CD4-positive, CD25-positive, alpha-beta regulatory T cell (primary cell): ENCODE results near the gene USP31. TPM values are rescaled to one million over a fixed set of nuclear protein-coding genes. Genes with fewer than 3 reads are reported as not detected.

Experiments used
- ATAC-seq, 2 donors: fragments of 150-1000 bp; cut with Tn5 transposase; one replicate each; pipeline ENCODE4 v1.10.0; 2021; ENCODE audit warnings: low read depth in 2 of 2, moderate number of reproducible peaks in 2 of 2, moderate library complexity in 1 of 2
- DNase-seq, 3 donors: peaks; one replicate each; pipeline versions ENCODE4 v3.0.0 to v3.0.0-alpha.2; 2012 to 2022; ENCODE audit warnings: mixed read lengths in 1 of 3
- H3K27ac ChIP-seq: one replicate; pipeline ENCODE4 v1.7.0; 2013; ENCODE audit warnings: mild to moderate bottlenecking, low read length; ENCODE audit not compliant: insufficient read depth, poor library complexity, severe bottlenecking
- H3K27me3 ChIP-seq: one replicate; pipeline ENCODE4 v1.7.0; 2013; ENCODE audit warnings: low read length; ENCODE audit not compliant: control insufficient read depth, insufficient read depth
- H3K36me3 ChIP-seq: one replicate; pipeline ENCODE4 v1.7.0; 2013; ENCODE audit warnings: mild to moderate bottlenecking, low read length, moderate library complexity; ENCODE audit not compliant: control insufficient read depth, insufficient read depth
- H3K4me1 ChIP-seq: 2 replicates; pipeline ENCODE4 v1.7.0; 2013; ENCODE audit warnings: mild to moderate bottlenecking, low read length; ENCODE audit not compliant: insufficient read depth, control insufficient read depth, poor library complexity, severe bottlenecking
- H3K4me3 ChIP-seq: one replicate; pipeline ENCODE4 v1.7.0; 2013; ENCODE audit warnings: low read depth, mild to moderate bottlenecking, low read length, moderate library complexity
- H3K9me3 ChIP-seq, 2 experiments: 1 replicate in 1 of 2; 2 replicates in 1 of 2; pipeline ENCODE4 v1.7.0; 2013; ENCODE audit warnings: low read length in 2 of 2, mild to moderate bottlenecking in 1 of 2, moderate library complexity in 1 of 2; ENCODE audit not compliant: control insufficient read depth in 2 of 2
- H3K27ac Mint-ChIP-seq, 3 donors: one replicate each; pipeline ENCODE4 v1.8.0; 2020 to 2022; ENCODE audit warnings: mild to moderate bottlenecking in 3 of 3, mixed read lengths in 3 of 3, moderate library complexity in 2 of 3
- H3K27me3 Mint-ChIP-seq: one replicate; pipeline ENCODE4 v1.8.0; 2022; ENCODE audit warnings: mild to moderate bottlenecking, mixed read lengths
- H3K36me3 Mint-ChIP-seq: one replicate; pipeline ENCODE4 v1.8.0; 2020; ENCODE audit warnings: mixed read lengths
- H3K4me1 Mint-ChIP-seq, 4 donors: one replicate each; pipeline ENCODE4 v1.8.0; 2020 to 2022; ENCODE audit warnings: mixed read lengths in 4 of 4, mild to moderate bottlenecking in 1 of 4
- H3K4me3 Mint-ChIP-seq, 4 donors: one replicate each; pipeline ENCODE4 v1.8.0; 2020 to 2022; ENCODE audit warnings: mild to moderate bottlenecking in 4 of 4, mixed read lengths in 4 of 4, moderate library complexity in 3 of 4
- H3K9me3 Mint-ChIP-seq, 7 donors: one replicate each; pipeline ENCODE4 v1.8.0; 2020 to 2022; ENCODE audit warnings: mixed read lengths in 7 of 7, mild to moderate bottlenecking in 3 of 7, moderate library complexity in 2 of 7
- polyA plus RNA-seq, 4 donors: library from polyadenylated mRNA; unstranded; fragments of 300-500 nt; fragmentation: Illumina TruSeq; gene quantifications; one replicate each; pipeline ENCODE4 v1.2.3, GENCODE V29; 2021
- total RNA-seq: library from RNA; stranded (reverse); gene quantifications from one replicate; pipeline ENCODE4 v1.2.3, GENCODE V29; 2022

Gene USP31
- total and polyA plus RNA-seq, 5 donors from 2014 or later, result 0.13 to 4.2 (median 0.40) TPM

DNA sequence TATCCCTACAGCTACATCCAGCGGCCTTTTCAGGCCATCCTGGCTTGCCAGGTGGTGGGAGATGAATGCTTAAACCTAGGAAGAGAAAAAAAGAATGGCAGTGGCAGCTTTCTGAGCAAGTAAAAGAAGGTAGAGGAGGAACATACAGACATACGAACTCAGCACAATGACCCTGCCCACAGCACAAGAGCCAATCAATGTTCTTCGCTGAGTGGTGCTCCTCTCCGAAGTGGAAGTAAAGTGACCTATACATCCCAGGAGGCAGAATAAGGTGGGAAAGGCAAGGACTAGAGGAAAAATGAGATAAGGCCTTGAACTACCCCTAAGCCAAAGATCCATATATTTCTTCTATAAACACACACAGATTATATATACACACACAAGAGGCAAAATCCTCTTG is 28.7 kb downstream of the USP31 start:
- no peaks in the 10 kb centered on the region for H3K4me1 ChIP-seq
- H3K4me1 Mint-ChIP-seq, result peaks cover 2 to 8% (median 6%) of the 10 kb centered on the region in 4 donors
- no peak overlapping the region for H3K27ac Mint-ChIP-seq
- H3K27ac ChIP-seq, result no peak overlapping the region
- H3K36me3 Mint-ChIP-seq, result no peaks in the 10 kb centered on the region
- H3K9me3 Mint-ChIP-seq, result peaks cover 0 to 2% (median 0%) of the 10 kb centered on the region in 7 donors
- ATAC-seq, result no peak
- H3K4me3 ChIP-seq, result no peak overlapping the region
- no peaks in the 10 kb centered on the region for H3K36me3 ChIP-seq
- H3K9me3 ChIP-seq, result no peaks in the 10 kb centered on the region
- no peak overlapping the region for H3K4me3 Mint-ChIP-seq
- no peaks in the 10 kb centered on the region for H3K27me3 Mint-ChIP-seq
- H3K27me3 ChIP-seq, result no peaks in the 10 kb centered on the region
- DNase-seq, result no peak

DNA sequence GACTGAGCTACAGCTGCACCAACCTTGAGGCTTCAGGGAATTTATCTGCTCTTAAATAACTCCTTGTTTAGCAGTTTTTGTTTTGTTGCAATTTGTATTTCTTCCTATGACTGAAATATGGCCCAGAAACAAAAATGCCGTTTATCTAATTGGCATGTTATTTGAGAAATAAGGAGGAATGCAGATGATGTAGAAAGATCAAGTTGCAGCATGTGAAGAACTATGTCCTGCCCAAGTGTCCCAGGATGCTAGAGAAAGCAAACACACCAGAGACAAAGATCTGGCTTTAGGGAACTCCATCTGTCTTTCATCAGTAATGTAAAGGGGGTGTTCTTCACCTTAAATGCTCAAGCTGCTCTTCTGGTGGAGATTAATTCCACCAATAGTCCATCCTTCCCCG is 29.7 kb downstream of the USP31 start:
- Histone ChIP-seq H3K36me3 (no peaks in the 10 kb centered on the region), H3K27ac (no peak overlapping the region), H3K27me3 (no peaks in the 10 kb centered on the region), H3K4me1 (no peaks in the 10 kb centered on the region), H3K4me3 (no peak overlapping the region), H3K9me3 (no peaks in the 10 kb centered on the region)
- DNase-seq (no peak), ATAC-seq (no peak)
- no peaks in the 10 kb centered on the region for H3K27me3 Mint-ChIP-seq
- H3K27ac Mint-ChIP-seq, result no peak overlapping the region
- peaks cover 2 to 8% (median 5%) of the 10 kb centered on the region in 4 donors for H3K4me1 Mint-ChIP-seq
- H3K9me3 Mint-ChIP-seq, result peaks cover 0 to 2% (median 0%) of the 10 kb centered on the region in 7 donors
- H3K36me3 Mint-ChIP-seq, result no peaks in the 10 kb centered on the region
- no peak overlapping the region for H3K4me3 Mint-ChIP-seq

DNA sequence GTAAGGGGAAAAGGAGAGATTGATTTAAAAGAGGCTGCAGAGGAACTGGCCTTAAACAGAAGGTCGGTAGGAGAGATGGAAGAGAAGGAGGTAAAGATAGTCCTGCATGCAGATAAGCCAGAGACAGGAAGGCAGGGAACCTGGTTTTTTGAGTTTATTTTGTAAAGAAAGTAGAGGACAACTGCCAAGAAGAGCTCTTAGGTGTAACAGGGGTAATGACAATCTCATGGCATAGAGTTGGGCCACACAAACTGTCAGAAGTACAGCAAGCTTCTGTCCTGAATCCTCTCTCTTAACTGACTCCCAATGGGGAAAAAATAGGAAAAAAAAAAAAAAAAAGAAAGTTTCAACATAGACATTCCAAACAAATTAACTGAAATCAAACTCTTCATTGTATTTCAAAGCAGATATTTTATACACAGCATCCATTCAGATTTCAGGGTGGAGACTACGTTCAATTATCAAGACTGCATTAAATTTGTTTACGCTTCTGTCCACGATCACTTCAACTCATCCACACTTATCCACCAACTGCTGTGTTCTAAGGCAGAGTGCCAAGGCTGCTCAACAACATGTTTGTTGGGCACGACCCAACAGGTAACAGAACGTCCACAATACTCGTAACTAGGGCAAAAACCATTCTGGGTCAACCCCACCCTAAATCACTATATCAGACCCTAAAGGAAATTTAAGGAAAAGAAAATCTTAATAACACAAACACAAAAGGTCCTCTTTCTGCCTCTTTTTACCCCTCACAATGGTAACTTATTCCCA is 34.9 kb downstream of the USP31 start:
- Histone ChIP-seq H3K36me3 (no peaks in the 10 kb centered on the region), H3K4me1 (no peaks in the 10 kb centered on the region), H3K27me3 (no peaks in the 10 kb centered on the region), H3K9me3 (no peaks in the 10 kb centered on the region), H3K27ac (no peak overlapping the region), H3K4me3 (no peak overlapping the region)
- Mint-ChIP-seq H3K4me1 (peaks cover 0 to 2% (median 0%) of the 10 kb centered on the region in 4 donors), H3K36me3 (no peaks in the 10 kb centered on the region), H3K27me3 (no peaks in the 10 kb centered on the region), H3K27ac (peak overlapping the region in 1 of 3 donors; percentile 38), H3K9me3 (peaks cover 0 to 1% (median 0%) of the 10 kb centered on the region in 7 donors), H3K4me3 (no peak overlapping the region)
- DNase-seq (no peak), ATAC-seq (no peak)

DNA sequence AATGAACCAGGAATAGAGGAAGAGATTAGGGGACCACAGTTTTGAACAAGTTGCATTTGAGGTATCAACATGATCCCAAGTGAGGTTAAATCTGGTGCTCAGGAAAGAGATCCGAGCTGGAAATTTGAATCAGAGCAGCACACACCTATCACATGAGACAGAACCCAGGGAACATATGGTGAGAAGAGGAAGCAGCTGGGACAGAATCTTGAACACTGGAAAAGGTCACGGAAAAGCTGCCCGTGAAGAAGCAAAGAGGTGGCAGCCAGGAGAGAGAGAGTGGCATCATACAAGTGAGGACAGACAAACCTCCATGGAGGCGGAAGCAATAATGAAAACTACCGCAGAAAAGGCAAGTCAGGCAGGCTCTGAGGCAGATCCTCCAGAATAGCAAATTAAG is 36.1 kb downstream of the USP31 start:
- no peak overlapping the region for H3K27ac Mint-ChIP-seq
- Histone ChIP-seq H3K4me1 (no peaks in the 10 kb centered on the region), H3K27me3 (no peaks in the 10 kb centered on the region), H3K36me3 (no peaks in the 10 kb centered on the region), H3K4me3 (no peak overlapping the region), H3K9me3 (no peaks in the 10 kb centered on the region), H3K27ac (no peak overlapping the region)
- no peaks in the 10 kb centered on the region for H3K27me3 Mint-ChIP-seq
- peaks cover 0 to 2% (median 0%) of the 10 kb centered on the region in 4 donors for H3K4me1 Mint-ChIP-seq
- H3K9me3 Mint-ChIP-seq, result peaks cover 0 to 1% (median 0%) of the 10 kb centered on the region in 7 donors
- no peaks in the 10 kb centered on the region for H3K36me3 Mint-ChIP-seq
- ATAC-seq (no peak), DNase-seq (no peak)
- H3K4me3 Mint-ChIP-seq, result no peak overlapping the region

DNA sequence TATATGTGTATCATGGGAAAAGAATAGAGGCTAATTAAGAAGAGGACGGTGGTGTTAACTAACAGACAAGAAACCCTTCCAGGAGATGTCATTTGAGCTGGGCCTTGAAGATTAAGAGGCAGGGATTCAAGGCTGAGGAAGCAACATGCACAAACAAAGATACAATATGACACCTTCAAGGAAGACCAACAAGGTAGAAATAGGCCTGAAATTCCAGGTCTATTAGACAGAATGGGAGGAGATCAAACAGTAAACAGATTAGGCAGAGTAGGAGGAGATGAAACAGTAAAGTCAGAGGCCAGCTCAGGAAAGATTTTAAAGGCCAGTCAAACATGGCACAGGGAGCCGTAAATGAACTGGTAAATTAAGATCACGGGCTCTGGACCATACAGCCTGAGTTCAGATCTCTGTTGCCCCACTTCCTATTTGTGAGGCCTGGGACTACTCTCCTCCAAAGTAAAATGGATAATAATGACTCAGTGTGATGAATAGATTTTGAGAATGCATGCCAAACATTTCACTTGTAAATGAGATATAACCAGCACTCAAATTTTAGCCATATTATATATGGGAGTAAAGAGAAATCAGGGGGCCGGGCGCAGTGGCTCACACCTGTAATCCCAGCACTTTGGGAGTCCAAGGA is 38.9 kb downstream of the USP31 start:
- DNase-seq (no peak), ATAC-seq (no peak)
- Histone ChIP-seq H3K27ac (no peak overlapping the region), H3K4me1 (no peaks in the 10 kb centered on the region), H3K4me3 (no peak overlapping the region), H3K9me3 (no peaks in the 10 kb centered on the region), H3K27me3 (no peaks in the 10 kb centered on the region), H3K36me3 (peaks cover 2% of the 10 kb centered on the region)
- H3K27ac Mint-ChIP-seq, result no peak overlapping the region
- H3K27me3 Mint-ChIP-seq, result no peaks in the 10 kb centered on the region
- H3K4me3 Mint-ChIP-seq, result no peak overlapping the region
- H3K36me3 Mint-ChIP-seq, result peaks cover 15% of the 10 kb centered on the region
- peaks cover 0 to 1% (median 0%) of the 10 kb centered on the region in 7 donors for H3K9me3 Mint-ChIP-seq
- peaks cover 0 to 2% (median 0%) of the 10 kb centered on the region in 4 donors for H3K4me1 Mint-ChIP-seq

DNA sequence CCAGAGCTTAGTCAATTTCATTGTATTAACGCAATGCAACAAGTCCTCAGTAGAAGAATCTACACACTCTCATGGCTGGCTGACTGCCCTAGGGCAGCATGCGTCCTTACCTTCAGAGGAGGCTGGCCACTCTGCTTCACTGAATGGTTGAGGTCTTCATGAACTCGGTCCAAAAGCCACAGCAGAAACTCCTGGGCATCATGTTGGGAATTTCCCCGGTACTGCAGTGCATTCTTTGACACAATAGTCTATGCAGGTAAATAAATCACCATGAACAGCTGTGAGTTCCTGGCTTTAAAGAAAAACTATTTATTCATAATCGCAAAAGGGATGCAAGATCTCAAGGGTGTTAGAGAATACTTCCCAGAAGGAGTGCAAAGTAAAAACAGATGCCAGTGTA is 41.3 kb downstream of the USP31 start:
- H3K9me3 Mint-ChIP-seq, result peaks cover 0 to 1% (median 0%) of the 10 kb centered on the region in 7 donors
- no peaks in the 10 kb centered on the region for H3K27me3 ChIP-seq
- DNase-seq, result no peak
- H3K27me3 Mint-ChIP-seq, result no peaks in the 10 kb centered on the region
- peaks cover 19% of the 10 kb centered on the region for H3K36me3 Mint-ChIP-seq
- H3K36me3 ChIP-seq, result peaks cover 2% of the 10 kb centered on the region
- H3K4me3 Mint-ChIP-seq, result no peak overlapping the region
- H3K27ac ChIP-seq, result no peak overlapping the region
- H3K4me3 ChIP-seq, result no peak overlapping the region
- peaks cover 0 to 2% (median 0%) of the 10 kb centered on the region in 4 donors for H3K4me1 Mint-ChIP-seq
- no peak for ATAC-seq
- no peaks in the 10 kb centered on the region for H3K4me1 ChIP-seq
- no peaks in the 10 kb centered on the region for H3K9me3 ChIP-seq
- H3K27ac Mint-ChIP-seq, result no peak overlapping the region

DNA sequence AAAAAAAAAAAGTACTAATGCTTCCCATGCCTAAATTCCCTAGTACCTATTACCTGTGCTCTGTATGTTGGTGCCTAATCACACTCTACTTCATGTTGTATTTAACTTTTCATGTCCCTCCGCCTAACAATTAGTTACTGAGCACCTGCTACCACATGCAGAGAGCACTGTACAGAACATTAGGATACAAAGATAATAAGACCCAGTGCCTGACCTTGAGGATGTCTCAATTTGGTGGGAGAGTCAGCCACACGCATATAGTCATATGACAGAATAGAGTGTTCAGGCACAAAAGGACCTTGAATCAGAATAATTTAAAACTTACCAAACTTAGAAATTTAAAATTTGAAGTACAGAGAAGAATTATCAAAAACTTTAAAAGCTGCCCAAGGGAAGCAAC is 42.1 kb downstream of the USP31 start:
- Mint-ChIP-seq H3K36me3 (peaks cover 19% of the 10 kb centered on the region), H3K4me3 (no peak overlapping the region), H3K27ac (no peak overlapping the region), H3K4me1 (peaks cover 0 to 2% (median 0%) of the 10 kb centered on the region in 4 donors), H3K27me3 (no peaks in the 10 kb centered on the region), H3K9me3 (peaks cover 0 to 1% (median 0%) of the 10 kb centered on the region in 7 donors)
- H3K27me3 ChIP-seq, result no peaks in the 10 kb centered on the region
- no peaks in the 10 kb centered on the region for H3K9me3 ChIP-seq
- H3K4me3 ChIP-seq, result no peak overlapping the region
- no peaks in the 10 kb centered on the region for H3K4me1 ChIP-seq
- H3K27ac ChIP-seq, result no peak overlapping the region
- DNase-seq (no peak), ATAC-seq (no peak)
- H3K36me3 ChIP-seq, result peaks cover 2% of the 10 kb centered on the region
